Measurements from ENCODE around the gene GSTM3. TPM values are rescaled to one million over a fixed set of nuclear protein-coding genes. Genes with fewer than 3 reads are reported as not detected.

GSTM3 gene
- total and polyA plus RNA-seq, 9 of the 15 experiments (the other 6 are each of a cell fraction or from before 2014, with no cell fraction given), result 3.9 to 24.5 (median 9.4) TPM

- DNase-seq (ENCODE audit: extremely low read depth in 1 of 4, low spot score in 3 of 4), result no peak
- Histone ChIP-seq H3K4me1 (replicated peaks in 1 of 2; ENCODE audit: control insufficient read depth in 2 of 2, insufficient read depth in 2 of 2, low read length in 2 of 2) (peaks cover 8 to 15% of the 10 kb centered on the region in 2 experiments), H3K9ac (ENCODE audit: insufficient read depth in 1 of 2, low read depth in 2 of 2, low read length in 2 of 2) (peak overlapping the region in 1 of 2 experiments; percentile 47; a peak in 2 of 4 replicates), H3K27ac (ENCODE audit: extremely low read depth, low read depth, low read length) (no peak overlapping the region), H3K79me2 (ENCODE audit: control insufficient read depth, insufficient read depth, low read length) (no peaks in the 10 kb centered on the region), H3K9me3 (replicated peaks; ENCODE audit: control insufficient read depth, insufficient read depth, low read depth, low read length) (no peaks in the 10 kb centered on the region), H3K36me3 (ENCODE audit: control insufficient read depth, insufficient read depth, low read length) (no peaks in the 10 kb centered on the region), H2AFZ (ENCODE audit: low read depth, low read length) (no peak overlapping the region), H3K4me3 (no peak overlapping the region), H4K20me1 (replicated peaks; ENCODE audit: control insufficient read depth, insufficient read depth, low read length) (no peaks in the 10 kb centered on the region), H3K27me3 (ENCODE audit: control insufficient read depth in 2 of 2, insufficient read depth in 2 of 2, low read length in 2 of 2) (peaks cover under 1 to 6% of the 10 kb centered on the region in 2 experiments; a peak in 4 of 5 replicates), H3K4me2 (ENCODE audit: insufficient read depth, low read length) (no peak overlapping the region), H3K9me1 (ENCODE audit: control insufficient read depth, insufficient read depth, low read length) (no peaks in the 10 kb centered on the region)
- in situ Hi-C loops (cut with MboI), result no loop called here
- POLR2A ChIA-PET, result interaction anchor here (0.6 kb wide), 2 partner anchors 575 to 581 kb away, joined by 3 read pairs; no protein-coding TSS in a partner anchor
- CTCF ChIA-PET (ENCODE audit: low intra/inter-chr PET ratio), result no interaction called here
- FAIRE-seq, result no peak
- no TSS peak for BruUV-seq (replicated peaks)
- ATAC-seq, result no peak
- intact Hi-C loops (cut with micrococcal nuclease), result no loop called here
- 39% methylated on average over 13 of the region's 13 CpGs for WGBS (ENCODE audit: insufficient coverage, low coverage, missing lambda C conversion rate)
- no peak for TF ChIP-seq ZNF140 (CRISPR knock-in tag; IDR thresholded peaks at IDR 0.05)
- no peak for TF ChIP-seq POLR2G (IDR thresholded peaks at IDR 0.05; ENCODE audit: low read depth, low read length)
- TF ChIP-seq ZBTB12 (CRISPR knock-in tag; IDR thresholded peaks at IDR 0.05), result no peak
- no peak for TF ChIP-seq ZNF57 (CRISPR knock-in tag; IDR thresholded peaks at IDR 0.05)
- no peak for TF ChIP-seq HES1 (IDR thresholded peaks at IDR 0.05; ENCODE audit: low read depth)
- TF ChIP-seq PRDM10 (IDR thresholded peaks at IDR 0.05; ENCODE audit: partially characterized antibody), result no peak
- TF ChIP-seq POLR3G (IDR thresholded peaks at IDR 0.05; ENCODE audit: extremely low read depth, insufficient read length, insufficient replicate concordance), result no peak
- TF ChIP-seq BRF2 (IDR thresholded peaks at IDR 0.05; ENCODE audit: borderline replicate concordance, insufficient read depth, insufficient read length), result no peak
- TF ChIP-seq PTTG1 (tag; IDR thresholded peaks at IDR 0.05; ENCODE audit: low read depth), result no peak
- no peak for TF ChIP-seq C11orf30 (IDR thresholded peaks at IDR 0.05; ENCODE audit: low read depth)
- TF ChIP-seq SETDB1 (IDR thresholded peaks at IDR 0.05; ENCODE audit: low read length), result no peak
- no peak for TF ChIP-seq RBM22 (IDR thresholded peaks at IDR 0.05; ENCODE audit: low read depth, low read length, poor library complexity, severe bottlenecking)
- no peak for TF ChIP-seq NFATC3 (IDR thresholded peaks at IDR 0.05)
- TF ChIP-seq HIVEP1 (CRISPR knock-in tag; IDR thresholded peaks at IDR 0.05), result no peak
- no peak for TF ChIP-seq NFIX (CRISPR knock-in tag; IDR thresholded peaks at IDR 0.05; ENCODE audit: low read depth)
Measured at GRCh38 chr1:109757936-109758786, 17.3 kb upstream of the GSTM3 start.
